Lower leg skin (tissue), 4 donors: ENCODE measurements around the gene PATL2. TPM values are rescaled to one million over a fixed set of nuclear protein-coding genes. Genes with fewer than 3 reads are reported as not detected.
"Not testable (repeated sequence)": the region's sequence is repeated elsewhere in the genome, so short reads cannot be mapped to it uniquely, and the experiment has no call there.

ENCODE experiments used
- DNase-seq, 2 donors: peaks; one replicate each; pipeline ENCODE4 v3.0.0-alpha.2; 2019; ENCODE audit warnings: low spot score in 2 of 2
- H3K4me3 ChIP-seq: fragments of 200-600 bp; sonication (generic); 2 replicates; pipeline ENCODE4 v1.5.1; 2017; ENCODE audit warnings: mild to moderate bottlenecking, low read depth; ENCODE audit not compliant: poor library complexity, severe bottlenecking
- POLR2A ChIP-seq, 2 donors: fragments of 450-650 bp; IDR thresholded peaks; one replicate each; pipeline ENCODE4 v1.6.1; 2016 to 2017; ENCODE audit warnings: antibody characterized with exemption in 2 of 2, mild to moderate bottlenecking in 1 of 2, moderate library complexity in 1 of 2
- WGBS, 2 donors: methylation state at CpG; one replicate each; pipeline ENCODE4 v1.1.5; 2018; 5-methylcytosine and 5-hydroxymethylcytosine counted together
- intact Hi-C: fragments of 100-400 bp; cut with DNase I; formaldehyde crosslinking; loops from one replicate; pipeline ENCODE4 v1.15.0; 2023; ENCODE audit warnings: low total_unique reads
- total RNA-seq, 4 donors: library from RNA; depleted of rRNA; stranded (reverse); fragments of >200 nt; gene quantifications; one replicate each; pipeline ENCODE4 v1.1.0, GENCODE V29; 2016
- TF ChIP-seq, protein P1 (sequence below), 3 donors: fragments of 450-650 bp; IDR thresholded peaks; one replicate each; pipeline ENCODE4 v1.5.1; 2016; ENCODE audit warnings: antibody characterized with exemption in 3 of 3, mild to moderate bottlenecking in 3 of 3, moderate library complexity in 2 of 3

The PATL2 gene
- total RNA-seq, 4 donors from 2014 or later = 0.30 to 1.4 (median 0.33) TPM

DNA sequence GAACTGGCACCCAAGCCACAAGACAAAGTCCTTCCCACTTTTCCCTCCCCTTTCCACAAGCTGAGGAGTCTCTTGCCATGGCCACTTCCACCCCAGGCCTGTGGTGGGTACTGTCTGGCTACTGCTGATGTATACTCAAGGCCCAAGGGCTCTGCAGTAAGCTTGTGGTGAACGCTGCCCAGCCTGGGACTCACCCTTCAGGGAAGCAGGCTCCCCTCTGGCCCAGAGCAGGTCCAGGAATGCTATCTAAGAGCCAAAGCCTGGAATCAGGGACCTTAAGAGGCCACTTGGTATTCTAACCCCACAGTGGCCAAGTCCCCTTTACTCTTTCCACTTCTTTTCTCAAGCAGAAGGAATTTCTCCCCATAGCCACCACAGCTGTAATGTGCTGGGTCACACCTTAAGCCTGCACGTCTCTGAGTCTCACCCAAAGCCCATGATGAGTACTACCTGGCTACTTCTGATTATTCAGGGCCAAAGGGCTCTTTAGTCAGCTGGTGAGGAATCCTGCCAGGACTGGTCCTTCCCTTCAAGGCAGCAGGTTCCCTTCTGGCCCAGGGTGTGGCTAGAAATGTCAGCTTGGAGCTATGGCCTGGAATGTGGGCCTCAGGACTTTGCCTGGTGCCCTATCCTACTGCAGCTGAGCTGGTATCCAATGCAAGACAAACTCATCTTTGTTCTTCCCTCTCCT lies 4.0 kb downstream of the PATL2 start:
- intact Hi-C loops = no loop called here
- H3K4me3 ChIP-seq = no peak overlapping the region
- no peak for DNase-seq
- no peak for TF ChIP-seq POLR2A (IDR thresholded peaks at IDR 0.05)
- TF ChIP-seq, protein P1, sequence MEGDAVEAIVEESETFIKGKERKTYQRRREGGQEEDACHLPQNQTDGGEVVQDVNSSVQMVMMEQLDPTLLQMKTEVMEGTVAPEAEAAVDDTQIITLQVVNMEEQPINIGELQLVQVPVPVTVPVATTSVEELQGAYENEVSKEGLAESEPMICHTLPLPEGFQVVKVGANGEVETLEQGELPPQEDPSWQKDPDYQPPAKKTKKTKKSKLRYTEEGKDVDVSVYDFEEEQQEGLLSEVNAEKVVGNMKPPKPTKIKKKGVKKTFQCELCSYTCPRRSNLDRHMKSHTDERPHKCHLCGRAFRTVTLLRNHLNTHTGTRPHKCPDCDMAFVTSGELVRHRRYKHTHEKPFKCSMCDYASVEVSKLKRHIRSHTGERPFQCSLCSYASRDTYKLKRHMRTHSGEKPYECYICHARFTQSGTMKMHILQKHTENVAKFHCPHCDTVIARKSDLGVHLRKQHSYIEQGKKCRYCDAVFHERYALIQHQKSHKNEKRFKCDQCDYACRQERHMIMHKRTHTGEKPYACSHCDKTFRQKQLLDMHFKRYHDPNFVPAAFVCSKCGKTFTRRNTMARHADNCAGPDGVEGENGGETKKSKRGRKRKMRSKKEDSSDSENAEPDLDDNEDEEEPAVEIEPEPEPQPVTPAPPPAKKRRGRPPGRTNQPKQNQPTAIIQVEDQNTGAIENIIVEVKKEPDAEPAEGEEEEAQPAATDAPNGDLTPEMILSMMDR (IDR thresholded peaks at IDR 0.05) = no peak
- 86 to 89% methylated on average over 2 of the region's 2 CpGs for WGBS, 2 donors

DNA sequence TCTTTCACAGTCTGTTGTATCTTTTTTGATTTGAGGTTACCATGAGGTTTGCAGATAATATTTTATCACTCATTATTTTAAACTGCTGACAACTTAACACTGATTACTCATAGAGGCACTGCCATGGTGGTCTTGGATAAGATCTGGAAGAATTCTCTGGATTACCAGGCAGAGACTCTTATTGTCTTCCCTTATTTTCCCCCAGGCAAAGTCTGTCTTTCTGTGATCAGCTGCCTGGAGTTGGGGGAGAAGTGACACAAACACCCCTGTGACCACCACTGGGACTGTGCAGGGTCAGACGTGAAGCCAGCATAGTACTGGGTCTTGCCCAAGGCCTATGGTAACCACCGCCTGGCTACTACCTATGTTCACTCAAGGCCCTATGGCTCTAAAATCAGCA lies 4.7 kb downstream of the PATL2 start:
- TF ChIP-seq, protein P1 (IDR thresholded peaks at IDR 0.05) = no peak
- no peak for TF ChIP-seq POLR2A (IDR thresholded peaks at IDR 0.05)
- DNase-seq = no peak
- no peak overlapping the region for H3K4me3 ChIP-seq
- WGBS, 2 donors = 96 to 100% methylated on average over 2 of the region's 2 CpGs
- intact Hi-C loops = no loop called here

DNA sequence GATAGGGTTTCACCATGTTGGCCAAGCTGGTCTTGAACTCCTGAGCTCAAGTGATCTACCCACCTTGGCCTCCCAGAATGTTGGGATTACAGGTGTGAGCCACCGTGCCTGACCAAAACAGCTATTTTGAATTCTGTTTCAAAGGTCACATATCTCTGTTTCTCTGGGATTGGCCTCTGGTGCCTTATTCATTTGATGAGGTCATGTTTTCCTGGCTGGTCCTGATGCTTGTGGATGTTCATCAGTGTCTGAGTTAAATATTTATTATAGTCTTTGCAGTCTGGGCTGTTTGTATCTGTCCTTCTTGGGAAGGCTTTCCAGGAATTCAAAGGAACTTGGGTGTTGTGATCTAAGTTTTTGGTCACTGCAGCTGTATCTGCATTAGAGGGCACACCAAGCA lies 5.1 kb downstream of the PATL2 start:
- TF ChIP-seq POLR2A (IDR thresholded peaks at IDR 0.05) = no peak
- TF ChIP-seq, protein P1 (IDR thresholded peaks at IDR 0.05) = no peak
- intact Hi-C loops = no loop called here

DNA sequence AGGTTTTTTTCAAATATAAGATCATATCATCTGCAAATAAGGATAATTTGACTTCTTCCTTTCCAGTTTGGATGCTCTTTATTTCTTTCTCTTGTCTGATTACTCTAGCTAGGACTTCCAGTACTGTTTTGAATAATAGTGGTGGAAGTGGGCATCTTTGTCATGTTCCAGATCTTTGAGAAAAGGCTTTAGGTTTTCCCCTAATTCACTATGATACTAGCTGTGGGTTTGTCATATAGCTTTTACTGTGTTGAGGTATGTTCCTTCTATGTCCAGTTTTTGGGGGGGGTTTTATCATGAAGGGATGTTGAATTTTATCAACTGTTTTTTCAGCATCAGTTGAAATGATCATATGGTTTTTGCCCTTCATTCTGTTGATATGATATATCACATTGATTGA lies 10.4 kb downstream of the PATL2 start:
- DNase-seq, H3K4me3 ChIP-seq, intact Hi-C loops: not testable (repeated sequence)

More for the DNA sequence above, 5.1 kb downstream of the PATL2 start:
- 79 to 93% methylated on average over 1 of the region's 1 CpG for WGBS, 2 donors
- H3K4me3 ChIP-seq = no peak overlapping the region
- DNase-seq = no peak

DNA sequence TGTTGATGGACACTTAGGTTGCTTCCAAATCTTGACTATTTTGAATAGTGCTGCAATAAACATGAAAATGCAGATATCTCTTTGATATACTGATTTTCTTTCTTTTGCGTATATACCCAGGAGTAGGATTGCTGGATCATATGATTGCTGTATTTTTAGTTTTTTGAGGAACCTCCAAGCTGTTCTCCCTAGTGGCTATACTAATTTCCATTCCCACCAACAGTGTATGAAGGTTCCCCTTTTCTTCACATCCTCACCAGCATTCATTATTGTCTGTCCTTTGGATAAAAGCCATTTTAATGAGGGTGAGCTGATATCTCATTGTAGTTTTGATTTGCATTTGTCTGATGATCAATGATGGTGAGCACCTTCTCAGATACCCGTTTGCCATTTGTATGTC lies 12.5 kb downstream of the PATL2 start:
- DNase-seq = no peak
- intact Hi-C loops = no loop called here
- no peak for TF ChIP-seq POLR2A (IDR thresholded peaks at IDR 0.05)
- no peak overlapping the region for H3K4me3 ChIP-seq
- WGBS, 2 donors = 76 to 79% methylated on average over 2 of the region's 2 CpGs

DNA sequence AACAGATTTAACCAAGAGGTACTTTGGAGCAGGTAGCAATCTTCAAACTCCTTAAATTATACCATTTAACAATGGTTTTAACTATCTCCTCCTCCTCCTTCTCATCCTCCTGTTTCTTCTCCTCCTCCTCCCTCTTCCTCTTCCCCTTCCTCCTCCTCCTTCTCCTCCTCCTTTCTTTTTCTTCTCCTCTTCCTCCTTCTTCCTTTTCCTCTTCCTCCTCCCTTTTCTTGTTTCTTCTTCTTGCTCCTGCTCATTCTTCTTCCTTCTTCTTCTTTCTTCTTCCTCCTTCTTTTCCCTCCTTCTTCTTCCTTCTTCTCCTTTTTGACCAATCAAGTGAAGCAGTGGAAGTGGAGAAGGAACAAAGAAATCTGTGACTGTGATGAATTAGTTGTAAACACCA lies 14.1 kb downstream of the PATL2 start:
- no peak for TF ChIP-seq POLR2A (IDR thresholded peaks at IDR 0.05)
- TF ChIP-seq, protein P1 (IDR thresholded peaks at IDR 0.05) = no peak
- H3K4me3 ChIP-seq = no peak overlapping the region
- intact Hi-C loops = no loop called here
- DNase-seq = no peak

DNA sequence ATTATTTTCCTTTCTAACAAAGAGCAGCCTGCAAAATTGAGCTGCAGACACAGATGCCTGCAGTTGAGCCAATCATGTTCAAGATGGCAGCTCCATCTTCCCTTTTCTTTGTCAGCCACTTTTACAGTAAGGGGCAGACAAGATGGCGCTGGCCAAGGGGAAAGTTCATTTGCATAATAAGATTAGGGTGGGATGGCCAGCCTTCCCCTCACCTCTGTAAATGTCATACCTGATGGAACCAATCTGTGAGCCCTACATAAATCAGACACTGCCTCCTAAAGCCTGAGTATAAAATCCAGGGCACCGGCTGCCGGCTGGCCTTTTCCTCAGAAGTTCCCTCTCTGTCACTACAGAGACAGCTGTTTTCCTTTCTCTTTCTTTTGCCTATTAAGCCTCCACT lies 15.8 kb downstream of the PATL2 start:
- intact Hi-C loops = no loop called here
- TF ChIP-seq, protein P1 (IDR thresholded peaks at IDR 0.05) = no peak
- TF ChIP-seq POLR2A (IDR thresholded peaks at IDR 0.05) = no peak
- 63 to 68% methylated on average over 3 of the region's 3 CpGs for WGBS, 2 donors
- DNase-seq = no peak
- no peak overlapping the region for H3K4me3 ChIP-seq
